PC-9 (cell line): ENCODE measurements around the gene MSH3.

ENCODE experiments used
- EZH2 ChIP-seq: fragments of 200-600 bp; sonication (generic); IDR thresholded peaks from 2 replicates; pipeline ENCODE4 v1.8.0; 2017; ENCODE audit warnings: antibody characterized with exemption, low read depth
- TF ChIP-seq, protein P1 (sequence below): fragments of 200-600 bp; sonication (generic); conservative IDR thresholded peaks from 2 replicates; pipeline ENCODE4 v1.6.1; 2017; ENCODE audit warnings: mixed run types, antibody characterized with exemption, mild to moderate bottlenecking, moderate library complexity

- TF ChIP-seq, protein P1, sequence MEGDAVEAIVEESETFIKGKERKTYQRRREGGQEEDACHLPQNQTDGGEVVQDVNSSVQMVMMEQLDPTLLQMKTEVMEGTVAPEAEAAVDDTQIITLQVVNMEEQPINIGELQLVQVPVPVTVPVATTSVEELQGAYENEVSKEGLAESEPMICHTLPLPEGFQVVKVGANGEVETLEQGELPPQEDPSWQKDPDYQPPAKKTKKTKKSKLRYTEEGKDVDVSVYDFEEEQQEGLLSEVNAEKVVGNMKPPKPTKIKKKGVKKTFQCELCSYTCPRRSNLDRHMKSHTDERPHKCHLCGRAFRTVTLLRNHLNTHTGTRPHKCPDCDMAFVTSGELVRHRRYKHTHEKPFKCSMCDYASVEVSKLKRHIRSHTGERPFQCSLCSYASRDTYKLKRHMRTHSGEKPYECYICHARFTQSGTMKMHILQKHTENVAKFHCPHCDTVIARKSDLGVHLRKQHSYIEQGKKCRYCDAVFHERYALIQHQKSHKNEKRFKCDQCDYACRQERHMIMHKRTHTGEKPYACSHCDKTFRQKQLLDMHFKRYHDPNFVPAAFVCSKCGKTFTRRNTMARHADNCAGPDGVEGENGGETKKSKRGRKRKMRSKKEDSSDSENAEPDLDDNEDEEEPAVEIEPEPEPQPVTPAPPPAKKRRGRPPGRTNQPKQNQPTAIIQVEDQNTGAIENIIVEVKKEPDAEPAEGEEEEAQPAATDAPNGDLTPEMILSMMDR: no peak
- no peak for TF ChIP-seq EZH2
Observed at GRCh38 chr5:80695666-80696065, 41.2 kb downstream of the MSH3 start.
